Sigmoid colon (tissue), 4 donors: ENCODE data around the gene ZNF77.

Experiments
- POLR2AphosphoS5 ChIP-seq, 4 donors: sonication (generic); formaldehyde crosslinking; IDR thresholded peaks; one replicate each; pipeline ENCODE4 v1.6.1; 2017; ENCODE audit warnings: antibody characterized with exemption in 4 of 4
- TF ChIP-seq, protein P1 (sequence below), 4 experiments: fragments of 450-650 bp in 3 of 4; fragments of 200-600 bp in 1 of 4; IDR thresholded peaks; one replicate each; pipeline ENCODE4 v1.5.1; 2016 to 2019; ENCODE audit warnings: antibody characterized with exemption in 4 of 4, mild to moderate bottlenecking in 3 of 4, moderate library complexity in 2 of 4

- TF ChIP-seq, protein P1, sequence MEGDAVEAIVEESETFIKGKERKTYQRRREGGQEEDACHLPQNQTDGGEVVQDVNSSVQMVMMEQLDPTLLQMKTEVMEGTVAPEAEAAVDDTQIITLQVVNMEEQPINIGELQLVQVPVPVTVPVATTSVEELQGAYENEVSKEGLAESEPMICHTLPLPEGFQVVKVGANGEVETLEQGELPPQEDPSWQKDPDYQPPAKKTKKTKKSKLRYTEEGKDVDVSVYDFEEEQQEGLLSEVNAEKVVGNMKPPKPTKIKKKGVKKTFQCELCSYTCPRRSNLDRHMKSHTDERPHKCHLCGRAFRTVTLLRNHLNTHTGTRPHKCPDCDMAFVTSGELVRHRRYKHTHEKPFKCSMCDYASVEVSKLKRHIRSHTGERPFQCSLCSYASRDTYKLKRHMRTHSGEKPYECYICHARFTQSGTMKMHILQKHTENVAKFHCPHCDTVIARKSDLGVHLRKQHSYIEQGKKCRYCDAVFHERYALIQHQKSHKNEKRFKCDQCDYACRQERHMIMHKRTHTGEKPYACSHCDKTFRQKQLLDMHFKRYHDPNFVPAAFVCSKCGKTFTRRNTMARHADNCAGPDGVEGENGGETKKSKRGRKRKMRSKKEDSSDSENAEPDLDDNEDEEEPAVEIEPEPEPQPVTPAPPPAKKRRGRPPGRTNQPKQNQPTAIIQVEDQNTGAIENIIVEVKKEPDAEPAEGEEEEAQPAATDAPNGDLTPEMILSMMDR (IDR thresholded peaks at IDR 0.05): no peak
- no peak for TF ChIP-seq POLR2AphosphoS5 (IDR thresholded peaks at IDR 0.05)
Observed at GRCh38 chr19:2988568-2988967, 43.8 kb upstream of the ZNF77 start.
